Activated CD8-positive, alpha-beta memory T cell treated with anti-CD3 and anti-CD28 coated beads, Interleukin-2, amount 50 U/mL, for 1 hour (primary cell): Measurements from ENCODE around the gene UGT1A3.
"Not testable (repeated sequence)": the region's sequence is repeated elsewhere in the genome, so short reads cannot be mapped to it uniquely, and the experiment has no call there.

Experiments
- DNase-seq: peaks from one replicate; pipeline ENCODE4 v3.0.0-alpha.2; 2020; ENCODE audit errors: extremely low read depth

UGT1A3 gene

GRCh38 chr2:233707940-233708644, 20.8 kb upstream of the UGT1A3 start:
- DNase-seq: no peak

GRCh38 chr2:233708942-233709341, 19.9 kb upstream of the UGT1A3 start:
- DNase-seq: no peak

DNA sequence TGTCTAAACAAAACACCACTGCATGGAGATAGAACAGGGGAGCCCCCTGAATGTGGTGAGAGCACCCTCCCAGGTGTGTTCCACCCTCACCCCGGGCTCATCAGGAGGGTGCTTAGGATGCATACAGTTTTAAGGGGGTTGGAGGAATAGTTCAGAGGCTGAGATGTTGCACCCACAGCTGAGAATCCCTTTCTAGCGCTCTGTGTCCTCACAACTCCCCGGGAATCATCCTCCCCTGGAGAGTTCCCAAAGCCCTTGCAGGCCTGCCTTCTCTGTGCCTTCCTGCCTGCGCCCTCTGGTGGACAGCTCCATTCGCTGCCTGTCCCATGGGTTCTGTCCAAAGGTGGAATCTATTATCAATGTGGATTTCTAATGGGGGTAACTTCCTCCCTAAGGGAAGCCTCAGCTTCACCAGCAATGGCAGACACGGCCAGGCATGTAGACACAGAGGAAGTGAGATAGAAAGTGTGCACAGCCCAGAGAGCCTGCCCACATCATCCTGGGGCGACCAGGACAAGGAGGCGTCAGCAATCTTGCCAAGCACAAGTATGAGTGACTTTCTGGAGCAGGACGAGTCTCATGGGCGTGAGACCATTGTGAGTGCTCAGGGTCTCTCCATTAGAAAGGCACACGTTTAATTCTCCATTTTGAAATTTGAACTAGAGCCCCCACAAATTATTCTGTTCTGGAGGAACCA, 17.4 kb upstream of the UGT1A3 start:
- peak; percentile 35 for DNase-seq

GRCh38 chr2:233712611-233713261, 16.1 kb upstream of the UGT1A3 start, which contains the start of gene UGT1A5:
Gene UGT1A5 (plus strand): TSS chr2:233712907. CDS start chr2:233712992, 85 bp downstream.
- no peak for DNase-seq

DNA sequence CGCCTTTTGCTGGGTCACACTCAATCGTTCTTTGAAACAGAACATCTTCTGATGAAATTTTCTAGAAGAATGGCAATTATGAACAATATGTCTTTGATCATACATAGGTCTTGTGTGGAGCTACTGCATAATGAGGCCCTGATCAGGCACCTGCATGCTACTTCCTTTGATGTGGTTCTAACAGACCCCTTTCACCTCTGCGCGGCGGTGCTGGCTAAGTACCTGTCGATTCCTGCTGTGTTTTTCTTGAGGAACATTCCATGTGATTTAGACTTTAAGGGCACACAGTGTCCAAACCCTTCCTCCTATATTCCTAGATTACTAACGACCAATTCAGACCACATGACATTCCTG, 15.6 kb upstream of the UGT1A3 start:
- no peak for DNase-seq

- no peak for DNase-seq
These were observed 14.7 kb upstream of the UGT1A3 start for GRCh38 chr2:233714121-233714520.

GRCh38 chr2:233718552-233718951, 10.3 kb upstream of the UGT1A3 start, which contains the start of gene UGT1A4:
Gene UGT1A4 (plus strand): TSS chr2:233718736. CDS start chr2:233718821, 85 bp downstream.
- DNase-seq: no peak

GRCh38 chr2:233736868-233737653, 8.2 kb downstream of the UGT1A3 start:
- not testable (repeated sequence) for DNase-seq

DNA sequence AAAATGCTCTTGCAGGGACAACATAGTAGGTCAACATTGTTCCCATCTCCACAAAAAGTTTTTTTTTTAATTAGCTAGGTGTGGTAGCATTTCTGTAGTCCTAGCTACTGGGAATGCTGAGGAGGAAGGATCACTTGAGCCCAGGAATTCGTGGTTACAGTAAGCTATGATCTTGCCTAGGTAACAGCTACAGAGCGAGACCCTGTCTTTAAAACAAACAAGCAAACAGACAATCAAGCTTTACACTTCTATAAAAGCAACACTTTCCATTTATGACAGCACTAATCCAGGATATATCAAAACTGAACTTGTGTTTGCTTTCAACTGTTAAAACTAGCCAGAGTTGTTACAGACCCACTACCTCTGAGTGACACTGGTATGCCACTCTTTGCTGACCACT, 12.0 kb downstream of the UGT1A3 start:
- no peak for DNase-seq

- DNase-seq: no peak
These were observed 14.8 kb downstream of the UGT1A3 start for GRCh38 chr2:233743464-233744259.

- no peak for DNase-seq
These were observed 16.4 kb downstream of the UGT1A3 start for GRCh38 chr2:233745073-233745755.

DNA sequence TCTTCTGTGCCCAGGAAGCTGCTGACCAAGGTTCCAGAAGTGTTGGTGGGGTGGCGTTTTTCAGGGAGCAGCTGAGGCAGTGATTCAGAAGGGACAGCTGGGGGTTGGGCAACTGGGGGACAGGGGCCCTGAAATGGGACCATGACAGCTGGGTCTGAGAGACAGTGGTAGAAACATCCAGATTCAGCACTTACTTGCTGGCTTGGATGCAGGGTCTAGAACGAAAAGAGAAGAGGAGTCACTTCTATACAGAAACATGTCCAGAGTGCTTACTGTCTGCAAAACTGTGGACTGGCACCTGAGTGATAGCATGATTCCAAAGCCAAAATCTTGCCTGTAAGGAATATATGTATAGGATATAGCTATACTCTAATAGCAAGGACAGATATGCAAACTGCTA, 17.0 kb downstream of the UGT1A3 start:
- DNase-seq: not testable (repeated sequence)

GRCh38 chr2:233746475-233747282, 17.8 kb downstream of the UGT1A3 start:
- DNase-seq: no peak

DNA sequence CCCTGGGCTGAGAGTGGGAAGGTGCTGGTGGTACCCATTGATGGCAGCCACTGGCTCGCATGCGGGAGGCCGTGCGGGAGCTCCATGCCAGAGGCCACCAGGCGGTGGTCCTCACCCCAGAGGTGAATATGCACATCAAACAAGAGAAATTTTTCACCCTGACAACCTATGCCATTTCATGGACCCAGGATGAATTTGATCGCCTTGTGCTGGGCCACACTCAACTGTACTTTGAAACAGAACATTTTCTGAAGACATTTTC, 18.4 kb downstream of the UGT1A3 start:
- DNase-seq: no peak

GRCh38 chr2:233750689-233751088, 21.8 kb downstream of the UGT1A3 start:
- not testable (repeated sequence) for DNase-seq

GRCh38 chr2:233751212-233752009, 22.6 kb downstream of the UGT1A3 start:
- not testable (repeated sequence) for DNase-seq

GRCh38 chr2:233754872-233755611, 26.2 kb downstream of the UGT1A3 start:
- no peak for DNase-seq

DNA sequence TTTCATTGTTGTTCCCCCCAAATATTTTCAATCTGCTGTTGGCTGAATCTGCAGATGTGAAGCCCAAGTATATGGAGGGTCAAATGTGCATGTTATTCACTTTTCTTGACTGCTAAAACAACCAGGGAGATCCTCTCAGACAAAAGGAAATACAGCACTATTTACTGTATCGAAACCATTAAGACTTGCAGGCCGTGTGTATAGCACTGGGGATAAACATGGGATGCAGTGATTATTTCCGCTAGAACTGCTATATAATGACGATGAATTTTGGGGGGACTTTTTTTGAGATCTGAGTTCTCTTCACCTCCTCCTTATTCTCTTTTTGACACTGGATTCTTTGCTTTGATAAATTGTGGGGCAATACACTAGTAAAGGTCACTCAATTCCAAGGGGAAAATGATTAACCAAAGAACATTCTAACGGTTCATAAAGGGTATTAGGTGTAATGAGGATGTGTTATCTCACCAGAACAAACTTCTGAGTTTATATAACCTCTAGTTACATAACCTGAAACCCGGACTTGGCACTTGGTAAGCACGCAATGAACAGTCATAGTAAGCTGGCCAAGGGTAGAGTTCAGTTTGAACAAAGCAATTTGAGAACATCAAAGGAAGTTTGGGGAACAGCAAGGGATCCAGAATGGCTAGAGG, 27.7 kb downstream of the UGT1A3 start:
- DNase-seq: no peak
